ENCODE results near the gene ACSF2. TPM values are rescaled to one million over a fixed set of nuclear protein-coding genes. Genes with fewer than 3 reads are reported as not detected.
A peak's percentile ranks its signal among the peaks of the same experiment; 100 is the strongest.

ACSF2 gene
- total and polyA plus RNA-seq, 2 of the 13 experiments (the other 11 are each of a cell fraction or from before 2014, with no cell fraction given), result 87.3 to 109 TPM

- TF ChIP-seq ZSCAN20 (CRISPR knock-in tag; IDR thresholded peaks at IDR 0.05; ENCODE audit: borderline replicate concordance) (peak; percentile 93), ELF4 (CRISPR knock-in tag; IDR thresholded peaks at IDR 0.05; ENCODE audit: borderline replicate concordance) (no peak), GPBP1L1 (CRISPR knock-in tag; IDR thresholded peaks at IDR 0.05) (no peak), ZNF484 (CRISPR knock-in tag; IDR thresholded peaks at IDR 0.05; ENCODE audit: borderline replicate concordance, low read depth) (peak; percentile 44; the same call in 1 of the 2 replicates), ZNF251 (CRISPR knock-in tag; IDR thresholded peaks at IDR 0.05) (no peak), POGZ (CRISPR knock-in tag; IDR thresholded peaks at IDR 0.05) (peak; percentile 90)
- TF ChIP-seq, protein P1, sequence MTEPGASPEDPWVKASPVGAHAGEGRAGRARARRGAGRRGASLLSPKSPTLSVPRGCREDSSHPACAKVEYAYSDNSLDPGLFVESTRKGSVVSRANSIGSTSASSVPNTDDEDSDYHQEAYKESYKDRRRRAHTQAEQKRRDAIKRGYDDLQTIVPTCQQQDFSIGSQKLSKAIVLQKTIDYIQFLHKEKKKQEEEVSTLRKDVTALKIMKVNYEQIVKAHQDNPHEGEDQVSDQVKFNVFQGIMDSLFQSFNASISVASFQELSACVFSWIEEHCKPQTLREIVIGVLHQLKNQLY (CRISPR knock-in tag; IDR thresholded peaks at IDR 0.05), result peak; percentile 27; the same call in 1 of the 2 replicates
Observed at GRCh38 chr17:50478391-50479381, 52.7 kb downstream of the ACSF2 start, which contains the start of gene RSAD1 (continued).

Measured in HepG2 (cell line).